Trophoblast cell (in vitro differentiated cells and primary cell): ENCODE measurements around the gene MRPS27.
A peak's percentile ranks its signal among the peaks of the same experiment; 100 is the strongest.

Experiments used
- DNase-seq, 2 donors: peaks; one replicate each; pipeline ENCODE4 v3.0.0-alpha.2; 2016
- H2AFZ ChIP-seq: 2 replicates; pipeline ENCODE4 v1.6.1; 2013; ENCODE audit warnings: low read length, moderate library complexity, mild to moderate bottlenecking; ENCODE audit not compliant: insufficient read depth, poor library complexity
- H2AK5ac ChIP-seq: 2 replicates; pipeline ENCODE4 v1.6.1; 2013; ENCODE audit warnings: mild to moderate bottlenecking, low read length
- H2BK120ac ChIP-seq: 2 replicates; pipeline ENCODE4 v1.6.1; 2013; ENCODE audit warnings: low read length, mild to moderate bottlenecking, moderate library complexity; ENCODE audit not compliant: insufficient read depth, poor library complexity
- H2BK12ac ChIP-seq: 2 replicates; pipeline ENCODE4 v1.6.1; 2013; ENCODE audit warnings: mild to moderate bottlenecking, low read length, moderate library complexity
- H2BK5ac ChIP-seq: 2 replicates; pipeline ENCODE4 v1.6.1; 2013; ENCODE audit warnings: low read length, low read depth, moderate library complexity, mild to moderate bottlenecking; ENCODE audit not compliant: poor library complexity
- H3K14ac ChIP-seq: 2 replicates; pipeline ENCODE4 v1.6.1; 2013; ENCODE audit warnings: mild to moderate bottlenecking, low read length
- H3K18ac ChIP-seq: 2 replicates; pipeline ENCODE4 v1.6.1; 2013; ENCODE audit warnings: mild to moderate bottlenecking, low read length
- H3K23ac ChIP-seq: 2 replicates; pipeline ENCODE4 v1.6.1; 2013; ENCODE audit warnings: low read length
- H3K27ac ChIP-seq: 2 replicates; pipeline ENCODE4 v1.5.1; 2013; ENCODE audit warnings: low read depth, mild to moderate bottlenecking, inconsistent platforms, low read length, moderate library complexity
- H3K27me3 ChIP-seq: 2 replicates; pipeline ENCODE4 v1.6.1; 2013; ENCODE audit warnings: inconsistent platforms, mild to moderate bottlenecking, low read length, moderate library complexity; ENCODE audit not compliant: insufficient read depth
- H3K36me3 ChIP-seq, 2 experiments: 1 replicate in 1 of 2; 2 replicates in 1 of 2; pipeline ENCODE4 v1.6.1; 2013; ENCODE audit warnings: low read length in 2 of 2, mild to moderate bottlenecking in 2 of 2, moderate library complexity in 1 of 2; ENCODE audit not compliant: insufficient read depth in 2 of 2, control insufficient read depth in 1 of 2
- H3K4ac ChIP-seq: 2 replicates; pipeline ENCODE4 v1.6.1; 2013; ENCODE audit warnings: low read depth, mild to moderate bottlenecking, low read length, moderate library complexity
- H3K4me1 ChIP-seq, 2 experiments: 1 replicate in 1 of 2; 2 replicates in 1 of 2; pipeline ENCODE4 v1.6.1; 2013; ENCODE audit warnings: low read length in 2 of 2, mild to moderate bottlenecking in 2 of 2, moderate library complexity in 1 of 2; ENCODE audit not compliant: insufficient read depth in 2 of 2, control insufficient read depth in 1 of 2
- H3K4me2 ChIP-seq: 2 replicates; pipeline ENCODE4 v1.6.1; 2013; ENCODE audit warnings: inconsistent platforms, mild to moderate bottlenecking, low read length, moderate library complexity
- H3K4me3 ChIP-seq: 2 replicates; pipeline ENCODE4 v1.5.1; 2013; ENCODE audit warnings: mild to moderate bottlenecking, low read depth, low read length, inconsistent platforms
- H3K79me1 ChIP-seq: one replicate; pipeline ENCODE4 v1.6.1; 2013; ENCODE audit warnings: low read length
- H3K79me2 ChIP-seq: 2 replicates; pipeline ENCODE4 v1.6.1; 2013; ENCODE audit warnings: low read length, mild to moderate bottlenecking; ENCODE audit not compliant: control insufficient read depth, insufficient read depth, poor library complexity
- H3K9ac ChIP-seq: 2 replicates; pipeline ENCODE4 v1.6.1; 2013; ENCODE audit warnings: mild to moderate bottlenecking, low read length
- H3K9me3 ChIP-seq: 2 replicates; pipeline ENCODE4 v1.6.1; 2013; ENCODE audit warnings: low read depth, mild to moderate bottlenecking, control low read depth, inconsistent platforms, low read length; ENCODE audit not compliant: insufficient read depth
- H4K12ac ChIP-seq: 2 replicates; pipeline ENCODE4 v1.6.1; 2013; ENCODE audit warnings: low read depth, mild to moderate bottlenecking, low read length, moderate library complexity
- H4K8ac ChIP-seq: 2 replicates; pipeline ENCODE4 v1.6.1; 2013; ENCODE audit warnings: low read depth, mild to moderate bottlenecking, low read length, moderate library complexity
- H4K91ac ChIP-seq: one replicate; pipeline ENCODE4 v1.6.1; 2013; ENCODE audit warnings: low read depth, mild to moderate bottlenecking, low read length, moderate library complexity
- WGBS: extraction: QIAGEN DNeasy Blood & Tissue Kit; methylation state at CpG from one replicate; pipeline ENCODE4 v1.1.7; 2013; ENCODE audit warnings: missing lambda C conversion rate; ENCODE audit not compliant: insufficient read length, insufficient coverage; ENCODE audit errors: extremely low coverage; 5-methylcytosine and 5-hydroxymethylcytosine counted together

Gene MRPS27

GRCh38 chr5:72353046-72353445 is 33.0 kb upstream of the MRPS27 start:
- H4K91ac ChIP-seq, result no peak overlapping the region
- no peak overlapping the region for H2BK12ac ChIP-seq
- H3K27me3 ChIP-seq, result no peaks in the 10 kb centered on the region
- no peak overlapping the region for H4K8ac ChIP-seq
- no peak overlapping the region for H3K9ac ChIP-seq
- no peak overlapping the region for H3K23ac ChIP-seq
- no peak for DNase-seq
- H3K18ac ChIP-seq, result no peak overlapping the region
- no peak overlapping the region for H3K14ac ChIP-seq
- H3K4me2 ChIP-seq, result no peak overlapping the region
- no peak overlapping the region for H3K27ac ChIP-seq
- no peaks in the 10 kb centered on the region for H3K4me1 ChIP-seq
- no peak overlapping the region for H4K12ac ChIP-seq
- no peak overlapping the region for H2BK5ac ChIP-seq
- no peak overlapping the region for H2BK120ac ChIP-seq
- H3K9me3 ChIP-seq, result no peaks in the 10 kb centered on the region
- no peaks in the 10 kb centered on the region for H3K79me2 ChIP-seq
- no peak overlapping the region for H3K4ac ChIP-seq
- peaks cover 1% of the 10 kb centered on the region for H3K79me1 ChIP-seq
- peaks cover 0 to under 1% of the 10 kb centered on the region in 2 experiments for H3K36me3 ChIP-seq
- H3K4me3 ChIP-seq, result no peak overlapping the region
- H2AFZ ChIP-seq, result no peak overlapping the region
- H2AK5ac ChIP-seq, result no peak overlapping the region

DNA sequence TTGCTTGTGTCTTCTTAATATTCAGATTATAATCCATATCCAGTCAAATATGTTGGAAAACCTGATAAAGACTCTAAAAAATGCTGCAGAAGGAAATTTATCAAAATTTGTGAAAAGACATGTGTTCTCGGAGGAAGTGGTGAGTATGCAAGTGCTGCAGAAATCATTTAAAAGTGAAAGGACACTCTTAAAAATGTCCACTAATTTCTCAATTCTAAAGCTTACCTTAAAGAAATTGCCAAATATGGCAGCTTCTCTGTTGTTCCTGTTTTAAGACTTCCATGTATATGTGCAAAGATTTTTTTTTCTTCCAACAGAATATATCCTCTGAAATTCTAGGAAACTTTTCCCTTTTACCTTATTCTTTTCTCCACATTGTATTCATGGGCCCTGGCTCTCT is 32.6 kb upstream of the MRPS27 start:
- H3K4me3 ChIP-seq, result no peak overlapping the region
- no CpG with 5 or more reads among the region's 1 CpG for WGBS
- H3K36me3 ChIP-seq, result no peaks in the 10 kb centered on the region

DNA sequence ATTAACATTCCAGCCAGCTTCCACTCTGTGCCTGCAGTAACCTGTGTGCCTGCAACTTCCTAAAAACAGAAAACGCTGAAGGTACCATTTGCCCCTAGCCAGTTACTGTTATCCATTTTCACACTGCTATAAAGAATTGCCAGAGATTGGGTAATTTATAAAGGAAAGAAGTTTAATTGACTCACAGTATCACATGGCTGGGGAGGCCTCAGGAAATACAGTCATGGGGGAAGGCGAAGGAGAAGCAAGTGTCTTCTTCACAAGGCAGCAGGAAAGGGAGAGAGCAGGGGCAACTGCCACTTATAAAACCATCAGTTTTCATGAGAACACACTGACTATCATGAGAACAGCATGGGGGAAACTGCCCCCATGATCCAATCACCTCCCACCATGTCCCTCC is 31.3 kb upstream of the MRPS27 start:
- H3K36me3 ChIP-seq, result peaks cover 0 to 1% of the 10 kb centered on the region in 2 experiments
- no peak overlapping the region for H3K27ac ChIP-seq
- H2BK120ac ChIP-seq, result no peak overlapping the region
- H3K4me1 ChIP-seq, result peaks cover 0 to 4% of the 10 kb centered on the region in 2 experiments
- no peak overlapping the region for H3K9ac ChIP-seq
- H2BK12ac ChIP-seq, result no peak overlapping the region
- H3K79me2 ChIP-seq, result no peaks in the 10 kb centered on the region
- no peak overlapping the region for H3K4me3 ChIP-seq
- H3K27me3 ChIP-seq, result no peaks in the 10 kb centered on the region
- no peak overlapping the region for H4K12ac ChIP-seq
- no peak overlapping the region for H3K4ac ChIP-seq
- H2AK5ac ChIP-seq, result peak overlapping the region; percentile 37
- no peaks in the 10 kb centered on the region for H3K9me3 ChIP-seq
- H3K23ac ChIP-seq, result no peak overlapping the region
- no peak overlapping the region for H3K18ac ChIP-seq
- H3K4me2 ChIP-seq, result no peak overlapping the region
- no CpG with 5 or more reads among the region's 2 CpGs for WGBS
- H3K14ac ChIP-seq, result no peak overlapping the region
- no peak overlapping the region for H2AFZ ChIP-seq
- H4K8ac ChIP-seq, result no peak overlapping the region
- H3K79me1 ChIP-seq, result peaks cover 8% of the 10 kb centered on the region
- DNase-seq, result no peak
- no peak overlapping the region for H4K91ac ChIP-seq
- H2BK5ac ChIP-seq, result no peak overlapping the region

More for the DNA sequence above, 32.6 kb upstream of the MRPS27 start:
- no peak for DNase-seq
- no peak overlapping the region for H2BK12ac ChIP-seq
- H3K27ac ChIP-seq, result no peak overlapping the region
- no peak overlapping the region for H4K91ac ChIP-seq
- H3K14ac ChIP-seq, result no peak overlapping the region
- H2BK120ac ChIP-seq, result no peak overlapping the region
- no peak overlapping the region for H3K4ac ChIP-seq
- no peak overlapping the region for H2AK5ac ChIP-seq
- H4K12ac ChIP-seq, result no peak overlapping the region
- no peak overlapping the region for H4K8ac ChIP-seq
- no peak overlapping the region for H3K4me2 ChIP-seq
- H2AFZ ChIP-seq, result no peak overlapping the region
- H3K79me2 ChIP-seq, result no peaks in the 10 kb centered on the region
- no peaks in the 10 kb centered on the region for H3K27me3 ChIP-seq
- H3K18ac ChIP-seq, result no peak overlapping the region
- no peak overlapping the region for H3K9ac ChIP-seq
- H2BK5ac ChIP-seq, result no peak overlapping the region
- no peak overlapping the region for H3K23ac ChIP-seq
- H3K4me1 ChIP-seq, result no peaks in the 10 kb centered on the region
- peaks cover 1% of the 10 kb centered on the region for H3K79me1 ChIP-seq
- no peaks in the 10 kb centered on the region for H3K9me3 ChIP-seq

DNA sequence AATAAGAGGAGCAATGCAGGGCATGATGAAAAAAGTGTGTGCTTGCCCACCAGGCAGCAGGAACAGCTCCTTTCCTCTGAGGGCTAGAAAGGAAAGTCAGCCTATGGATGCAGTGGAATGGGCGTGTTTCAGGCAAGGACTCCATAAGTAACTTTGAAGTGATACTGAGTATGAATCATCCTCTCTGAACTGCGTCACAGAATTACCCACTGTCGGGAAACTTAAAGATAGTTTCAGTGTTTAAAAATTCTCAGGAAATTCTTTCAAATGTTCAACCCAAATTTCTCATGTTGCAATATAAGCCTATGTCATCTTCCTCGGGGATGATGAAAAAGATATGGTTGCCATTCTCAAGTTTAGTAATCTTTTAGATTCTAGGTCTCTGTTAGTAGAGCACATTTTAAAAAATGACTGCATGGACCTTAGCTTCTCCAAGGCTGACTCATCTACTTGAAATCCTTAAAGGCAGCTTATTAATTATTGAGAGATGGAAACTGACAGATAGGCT is 27.8 kb upstream of the MRPS27 start:
- no peak overlapping the region for H3K18ac ChIP-seq
- DNase-seq, result peak; percentile 81 to 98
- no peak overlapping the region for H2BK120ac ChIP-seq
- H3K4me1 ChIP-seq, result peaks cover 0 to 4% of the 10 kb centered on the region in 2 experiments
- no peak overlapping the region for H3K4ac ChIP-seq
- no peak overlapping the region for H3K4me3 ChIP-seq
- no peak overlapping the region for H3K4me2 ChIP-seq
- no peak overlapping the region for H2AK5ac ChIP-seq
- H3K23ac ChIP-seq, result no peak overlapping the region
- no peaks in the 10 kb centered on the region for H3K9me3 ChIP-seq
- H4K91ac ChIP-seq, result no peak overlapping the region
- no peak overlapping the region for H3K14ac ChIP-seq
- H3K36me3 ChIP-seq, result peaks cover 3% of the 10 kb centered on the region in 2 experiments
- peaks cover 8% of the 10 kb centered on the region for H3K79me1 ChIP-seq
- H3K27ac ChIP-seq, result peak overlapping the region; percentile 61
- H4K12ac ChIP-seq, result no peak overlapping the region
- peak overlapping the region; percentile 9 for H2BK5ac ChIP-seq
- no peaks in the 10 kb centered on the region for H3K27me3 ChIP-seq
- H2BK12ac ChIP-seq, result no peak overlapping the region
- no peak overlapping the region for H4K8ac ChIP-seq
- H2AFZ ChIP-seq, result no peak overlapping the region
- no peaks in the 10 kb centered on the region for H3K79me2 ChIP-seq
- no peak overlapping the region for H3K9ac ChIP-seq
- no CpG with 5 or more reads among the region's 4 CpGs for WGBS
